ENCODE data around the gene SLC35F6. TPM values are rescaled to one million over a fixed set of nuclear protein-coding genes. Genes with fewer than 3 reads are reported as not detected.
A peak's percentile ranks its signal among the peaks of the same experiment; 100 is the strongest.

The SLC35F6 gene
- polyA plus RNA-seq, 2 of the 4 experiments (the other 2 are of a cell fraction) = 41.3 to 46.9 TPM

GRCh38 chr2:26740890-26741302 is 23.2 kb upstream of the SLC35F6 start:
- Histone ChIP-seq H3K4me3 (no peak overlapping the region), H3K4me2 (no peak overlapping the region), H3K4me1 (peaks cover 35% of the 10 kb centered on the region), H3K27ac (peak overlapping the region; percentile 46 to 94; a peak in 5 of 6 replicates), H3K9me3 (no peaks in the 10 kb centered on the region)
- 69% methylated on average over 8 of the region's 8 CpGs for WGBS (ENCODE audit: missing lambda C conversion rate)
- FAIRE-seq (no peak), ATAC-seq (peak in 1 of 2 experiments; percentile 72; a peak in 3 of 6 replicates), DNase-seq (ENCODE audit: low read depth in 1 of 2, low spot score in 1 of 2) (peak in 1 of 2 experiments; percentile 55)
- ChIA-PET POLR2A (no interaction called here), CTCF (interaction anchor here (0.5 to 22.6 kb wide), 11 partner anchors 11 to 387 kb away, joined by 3 to 736 read pairs (median 3); no protein-coding TSS in a partner anchor)
- TF ChIP-seq ATOH8 (CRISPR knock-in tag; IDR thresholded peaks at IDR 0.05; ENCODE audit: low read depth) (no peak), MAX (IDR thresholded peaks at IDR 0.05) (peak; percentile 24; the same call in 1 of the 2 replicates)

- ChIA-PET POLR2A (no interaction called here), CTCF (interaction anchor here (1.1 to 22.6 kb wide), 7 partner anchors 13 to 223 kb away, joined by 3 to 736 read pairs (median 47); no protein-coding TSS in a partner anchor)
- Histone ChIP-seq H3K4me2 (no peak overlapping the region), H3K4me1 (peaks cover 28% of the 10 kb centered on the region), H3K4me3 (no peak overlapping the region), H3K27ac (peak overlapping the region; percentile 46 to 94; a peak in 5 of 6 replicates), H3K9me3 (no peaks in the 10 kb centered on the region)
- no peak for DNase-seq (ENCODE audit: low read depth in 1 of 2, low spot score in 1 of 2)
- no peak for ATAC-seq
- FAIRE-seq = no peak
- WGBS (ENCODE audit: missing lambda C conversion rate) = 86% methylated on average over 15 of the region's 15 CpGs
- TF ChIP-seq NFE2L2 (conservative IDR thresholded peaks at IDR 0.05; ENCODE audit: low read length) (no peak), SMC3 (IDR thresholded peaks at IDR 0.05) (no peak), RAD21 (conservative IDR thresholded peaks at IDR 0.05 in 1 of 2, IDR thresholded peaks at IDR 0.05 in 1 of 2) (no peak), ESRRA (IDR thresholded peaks at IDR 0.05; ENCODE audit: borderline replicate concordance, low read length) (no peak), FOXS1 (CRISPR knock-in tag; IDR thresholded peaks at IDR 0.05) (no peak), RARB (CRISPR knock-in tag; IDR thresholded peaks at IDR 0.05) (no peak), ZC3H11A (IDR thresholded peaks at IDR 0.05) (no peak), KDM1A (IDR thresholded peaks at IDR 0.05; ENCODE audit: low read depth) (no peak), HOXB13 (CRISPR knock-in tag; IDR thresholded peaks at IDR 0.05; ENCODE audit: low read depth) (no peak)
Observed at GRCh38 chr2:26742048-26742770, 21.9 kb upstream of the SLC35F6 start.

GRCh38 chr2:26743852-26744251 is 20.2 kb upstream of the SLC35F6 start:
- Histone ChIP-seq H3K4me1 (peaks cover 28% of the 10 kb centered on the region), H3K4me2 (no peak overlapping the region), H3K4me3 (no peak overlapping the region), H3K9me3 (no peaks in the 10 kb centered on the region), H3K27ac (peak overlapping the region; percentile 53 to 94; a peak in 5 of 6 replicates)
- FAIRE-seq = no peak
- ATAC-seq = no peak
- TF ChIP-seq CTCF (IDR thresholded peaks at IDR 0.05) (no peak), RNF2 (IDR thresholded peaks at IDR 0.05; ENCODE audit: borderline replicate concordance, low read depth) (no peak), HOXB5 (CRISPR knock-in tag; IDR thresholded peaks at IDR 0.05) (no peak), POLR2A (IDR thresholded peaks at IDR 0.05; ENCODE audit: low read length) (no peak), HMGXB4 (CRISPR knock-in tag; IDR thresholded peaks at IDR 0.05; ENCODE audit: borderline replicate concordance) (no peak), CHD4 (IDR thresholded peaks at IDR 0.05; ENCODE audit: borderline replicate concordance) (no peak), NFE2L2 (conservative IDR thresholded peaks at IDR 0.05; ENCODE audit: low read length) (no peak), TP53 (CRISPR knock-in tag; IDR thresholded peaks at IDR 0.05) (no peak), EHMT2 (IDR thresholded peaks at IDR 0.05; ENCODE audit: low read depth) (no peak)
- ChIA-PET CTCF (interaction anchor here (0.8 to 22.6 kb wide), 19 partner anchors 11 to 241 kb away, joined by 3 to 736 read pairs (median 26); no protein-coding TSS in a partner anchor), POLR2A (no interaction called here)
- WGBS (ENCODE audit: missing lambda C conversion rate) = 76% methylated on average over 3 of the region's 3 CpGs
- DNase-seq (ENCODE audit: low read depth in 1 of 2, low spot score in 1 of 2) = no peak
